ENCODE data around the gene P2RX1.

GRCh38 chr17:3914312-3914670 is 2.0 kb downstream of the P2RX1 start:
- TF ChIP-seq CTCF (IDR thresholded peaks at IDR 0.05) (no peak), POLR2AphosphoS5 (IDR thresholded peaks at IDR 0.05; ENCODE audit: insufficient read depth in 1 of 2, low read depth in 1 of 2) (no peak)

All from vagina (tissue), 2 donors.